ENCODE results near the gene GABRE.

- TF ChIP-seq EP300 (IDR thresholded peaks at IDR 0.05) (no peak), CTCF (IDR thresholded peaks at IDR 0.05) (no peak)
Observed at GRCh38 chrX:151938172-151938571, 36.3 kb downstream of the GABRE start.
